Liver (tissue), 9 donors: ENCODE data around the gene HS6ST3. TPM values are rescaled to one million over a fixed set of nuclear protein-coding genes. Genes with fewer than 3 reads are reported as not detected.

ENCODE experiments used
- DNase-seq: peaks from one replicate; pipeline ENCODE4 v3.0.0-alpha.2; 2017; ENCODE audit warnings: low spot score
- H3K27ac ChIP-seq, 2 donors: one replicate each; pipeline ENCODE4 v1.7.0; 2013; ENCODE audit warnings: inconsistent platforms in 2 of 2, low read length in 2 of 2, control low read depth in 1 of 2, low read depth in 1 of 2, mild to moderate bottlenecking in 1 of 2
- H3K27me3 ChIP-seq, 4 donors: one replicate each; pipeline versions ENCODE4 v1.6.1 to v1.7.0; 2013; ENCODE audit warnings: low read length in 3 of 4, inconsistent platforms in 1 of 4, mild to moderate bottlenecking in 1 of 4, moderate library complexity in 1 of 4; ENCODE audit not compliant: control insufficient read depth in 4 of 4, insufficient read depth in 4 of 4
- H3K36me3 ChIP-seq, 4 donors: one replicate each; pipeline versions ENCODE4 v1.6.1 to v1.7.0; 2013; ENCODE audit warnings: low read length in 3 of 4, mild to moderate bottlenecking in 3 of 4, low read depth in 1 of 4, moderate library complexity in 1 of 4; ENCODE audit not compliant: control insufficient read depth in 4 of 4, insufficient read depth in 3 of 4
- H3K4me1 ChIP-seq, 4 donors: one replicate each; pipeline versions ENCODE4 v1.6.1 to v1.7.0; 2013; ENCODE audit warnings: low read length in 3 of 4, mild to moderate bottlenecking in 3 of 4, moderate library complexity in 1 of 4; ENCODE audit not compliant: control insufficient read depth in 4 of 4, insufficient read depth in 4 of 4
- H3K4me3 ChIP-seq, 3 donors: one replicate each; pipeline versions ENCODE4 v1.6.1 to v1.7.0; 2013; ENCODE audit warnings: low read length in 3 of 3, control low read depth in 1 of 3, low read depth in 1 of 3, mild to moderate bottlenecking in 1 of 3
- H3K9ac ChIP-seq, 2 donors: one replicate each; pipeline ENCODE4 v1.7.0; 2013; ENCODE audit warnings: low read length in 2 of 2, mild to moderate bottlenecking in 2 of 2, moderate library complexity in 2 of 2, control low read depth in 1 of 2, low read depth in 1 of 2
- H3K9me3 ChIP-seq, 4 donors: one replicate each; pipeline versions ENCODE4 v1.6.1 to v1.7.0; 2013; ENCODE audit warnings: low read length in 3 of 4; ENCODE audit not compliant: control insufficient read depth in 4 of 4
- CTCF ChIP-seq: fragments of 150-350 bp; IDR thresholded peaks from 2 replicates; pipeline ENCODE4 v1.5.1; 2017; ENCODE audit warnings: improper control_type of control experiment, low read depth, low read length; ENCODE audit not compliant: missing input control
- EGR1 ChIP-seq, 2 donors: IDR thresholded peaks; 2 replicates each; pipeline ENCODE4 v1.6.1; 2016 to 2018; ENCODE audit warnings: antibody characterized with exemption in 2 of 2, low read depth in 2 of 2
- FOXA1 ChIP-seq: IDR thresholded peaks from 2 replicates; pipeline ENCODE4 v1.6.1; 2016; ENCODE audit warnings: antibody characterized with exemption
- FOXA2 ChIP-seq: IDR thresholded peaks from 2 replicates; pipeline ENCODE4 v1.6.1; 2016; ENCODE audit warnings: antibody characterized with exemption
- GABPA ChIP-seq, 2 donors: IDR thresholded peaks in 1 of 2; conservative IDR thresholded peaks in 1 of 2; 2 replicates each; pipeline ENCODE4 v1.6.1; 2016; ENCODE audit warnings: antibody characterized with exemption in 2 of 2, mild to moderate bottlenecking in 1 of 2, moderate library complexity in 1 of 2
- HNF4A ChIP-seq, 2 donors: conservative IDR thresholded peaks; 2 replicates each; pipeline ENCODE4 v1.6.1; 2016; ENCODE audit warnings: antibody characterized with exemption in 2 of 2, mild to moderate bottlenecking in 2 of 2
- HNF4G ChIP-seq: IDR thresholded peaks from 2 replicates; pipeline ENCODE4 v1.6.1; 2016; ENCODE audit warnings: antibody characterized with exemption
- JUND ChIP-seq, 2 donors: IDR thresholded peaks; 2 replicates each; pipeline ENCODE4 v1.6.1; 2016; ENCODE audit warnings: antibody characterized with exemption in 2 of 2
- MAX ChIP-seq: IDR thresholded peaks from 2 replicates; pipeline ENCODE4 v1.6.1; 2016; ENCODE audit warnings: antibody characterized with exemption
- NR2F2 ChIP-seq: IDR thresholded peaks from 2 replicates; pipeline ENCODE4 v1.6.1; 2016; ENCODE audit warnings: antibody characterized with exemption
- RAD21 ChIP-seq, 2 donors: IDR thresholded peaks; 2 replicates each; pipeline ENCODE4 v1.6.1; 2016; ENCODE audit warnings: antibody characterized with exemption in 2 of 2, mild to moderate bottlenecking in 2 of 2
- REST ChIP-seq: IDR thresholded peaks from 2 replicates; pipeline ENCODE4 v1.6.1; 2016; ENCODE audit warnings: antibody characterized with exemption, mild to moderate bottlenecking
- RXRA ChIP-seq, 2 donors: IDR thresholded peaks; 2 replicates each; pipeline ENCODE4 v1.6.1; 2017 to 2018; ENCODE audit warnings: antibody characterized with exemption in 2 of 2, mild to moderate bottlenecking in 1 of 2
- SP1 ChIP-seq: IDR thresholded peaks from 2 replicates; pipeline ENCODE4 v1.6.1; 2018; ENCODE audit warnings: antibody characterized with exemption, mild to moderate bottlenecking
- TAF1 ChIP-seq: conservative IDR thresholded peaks from 2 replicates; pipeline ENCODE4 v1.6.1; 2016; ENCODE audit warnings: antibody characterized with exemption, mild to moderate bottlenecking
- YY1 ChIP-seq: IDR thresholded peaks from 2 replicates; pipeline ENCODE4 v1.6.1; 2016; ENCODE audit warnings: antibody characterized with exemption, mild to moderate bottlenecking
- ZBTB33 ChIP-seq: IDR thresholded peaks from 2 replicates; pipeline ENCODE4 v1.6.1; 2016; ENCODE audit warnings: antibody characterized with exemption
- WGBS: extraction: QIAGEN DNeasy Blood & Tissue Kit; methylation state at CpG from one replicate; pipeline ENCODE4 v1.1.7; 2013; 5-methylcytosine and 5-hydroxymethylcytosine counted together
- polyA plus RNA-seq, 2 donors: library from polyadenylated mRNA; stranded (reverse) in 1 of 2; unstranded in 1 of 2; fragments of 200-250 nt in 1 of 2; fragments of >200 nt in 1 of 2; fragmentation: Nextera tagmentation in 1 of 2; extraction: Ambion mirVana in 1 of 2; gene quantifications; one replicate each; pipeline versions ENCODE4 v1.2.1 to v1.2.3, GENCODE V29; 2013 to 2015
- total RNA-seq, 2 donors: library from RNA; depleted of rRNA; stranded (reverse); fragments of >200 nt; gene quantifications; one replicate each; pipeline ENCODE4 v1.2.3, GENCODE V29; 2014
- TF ChIP-seq, protein P1 (sequence below): IDR thresholded peaks from 2 replicates; pipeline ENCODE4 v1.6.1; 2016; ENCODE audit warnings: antibody characterized with exemption
- donor health status: healthy.
- donor health status: healthy.
- donor health status: healthy.
- donor health status: healthy.
- donor health status: healthy.

The HS6ST3 gene
- total and polyA plus RNA-seq, 4 donors: under 0.01 TPM; not detected in 3

- 85% methylated on average over 5 of the region's 5 CpGs for WGBS
- no peak overlapping the region for H3K9ac ChIP-seq
- H3K4me1 ChIP-seq: no peaks in the 10 kb centered on the region
- H3K27me3 ChIP-seq: no peaks in the 10 kb centered on the region
- H3K9me3 ChIP-seq: no peaks in the 10 kb centered on the region
- TF ChIP-seq RXRA (IDR thresholded peaks at IDR 0.05): no peak
- TF ChIP-seq GABPA (IDR thresholded peaks at IDR 0.05 in 1 of 2, conservative IDR thresholded peaks at IDR 0.05 in 1 of 2): no peak
- no peak for TF ChIP-seq JUND (IDR thresholded peaks at IDR 0.05)
- no peak overlapping the region for H3K4me3 ChIP-seq
- no peak for DNase-seq
- no peak overlapping the region for H3K27ac ChIP-seq
- no peaks in the 10 kb centered on the region for H3K36me3 ChIP-seq
Observed at GRCh38 chr13:96490496-96490989, 400.6 kb downstream of the HS6ST3 start.

DNA sequence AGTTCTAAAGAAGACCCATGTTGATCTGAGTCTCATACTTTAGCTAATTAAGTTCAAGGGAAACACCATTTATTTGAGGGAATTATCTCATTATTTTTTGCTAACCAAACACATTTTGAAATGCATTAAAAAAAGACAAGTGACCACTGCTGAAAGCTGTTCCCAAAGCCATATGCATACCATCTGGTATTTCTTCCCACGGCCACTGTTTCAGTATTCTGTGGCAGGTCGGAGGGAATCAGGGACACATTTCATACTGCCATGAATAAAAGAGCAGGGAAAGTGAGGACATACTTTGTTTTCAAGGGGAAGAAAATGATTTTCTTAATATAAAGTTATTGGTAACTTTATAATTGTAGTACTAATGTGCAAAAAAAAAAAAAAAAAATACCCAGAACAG, 401.2 kb downstream of the HS6ST3 start:
- Histone ChIP-seq H3K9ac (no peak overlapping the region), H3K9me3 (no peaks in the 10 kb centered on the region), H3K4me1 (no peaks in the 10 kb centered on the region), H3K27me3 (no peaks in the 10 kb centered on the region), H3K27ac (no peak overlapping the region), H3K36me3 (no peaks in the 10 kb centered on the region), H3K4me3 (no peak overlapping the region)
- WGBS: 87% methylated on average over 2 of the region's 2 CpGs
- DNase-seq: no peak
- no peak for TF ChIP-seq JUND (IDR thresholded peaks at IDR 0.05)

DNA sequence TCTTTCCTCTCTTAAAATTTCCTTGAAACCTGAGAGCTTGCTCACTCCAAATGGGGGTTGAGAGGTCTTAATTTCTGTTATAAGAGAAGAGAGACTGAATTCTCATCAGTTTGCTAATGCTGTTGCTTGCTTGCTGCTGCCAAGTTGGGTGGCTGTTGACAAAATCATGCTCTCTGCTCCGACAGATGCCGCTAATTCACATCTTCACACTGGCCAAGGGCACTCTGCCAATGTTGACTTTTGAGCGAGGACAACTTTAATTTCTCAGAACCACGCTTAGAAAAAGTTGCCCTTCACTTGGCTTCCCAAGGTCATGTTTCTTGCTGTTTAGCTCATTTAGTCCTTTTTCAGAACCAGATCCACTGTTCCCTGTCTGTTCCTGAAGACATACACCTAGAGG, 402.9 kb downstream of the HS6ST3 start:
- H3K27ac ChIP-seq: no peak overlapping the region

More for the DNA sequence above, 402.9 kb downstream of the HS6ST3 start:
- 23% methylated on average over 4 of the region's 4 CpGs for WGBS
- no peaks in the 10 kb centered on the region for H3K27me3 ChIP-seq
- H3K9me3 ChIP-seq: no peaks in the 10 kb centered on the region
- no peak overlapping the region for H3K9ac ChIP-seq
- no peak overlapping the region for H3K4me3 ChIP-seq
- H3K4me1 ChIP-seq: no peaks in the 10 kb centered on the region
- no peak for TF ChIP-seq REST
- TF ChIP-seq RAD21 (IDR thresholded peaks at IDR 0.05): no peak
- TF ChIP-seq FOXA2: no peak
- no peak for TF ChIP-seq YY1
- TF ChIP-seq, protein P1, sequence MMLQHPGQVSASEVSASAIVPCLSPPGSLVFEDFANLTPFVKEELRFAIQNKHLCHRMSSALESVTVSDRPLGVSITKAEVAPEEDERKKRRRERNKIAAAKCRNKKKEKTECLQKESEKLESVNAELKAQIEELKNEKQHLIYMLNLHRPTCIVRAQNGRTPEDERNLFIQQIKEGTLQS: no peak
- TF ChIP-seq EGR1 (IDR thresholded peaks at IDR 0.05; ENCODE audit: low read depth in 2 of 2): no peak
- no peak for TF ChIP-seq ZBTB33
- no peak for TF ChIP-seq HNF4A (conservative IDR thresholded peaks at IDR 0.05)
- TF ChIP-seq SP1: no peak
- TF ChIP-seq JUND (IDR thresholded peaks at IDR 0.05): no peak
- no peak for TF ChIP-seq NR2F2
- TF ChIP-seq FOXA1: no peak
- TF ChIP-seq RXRA (IDR thresholded peaks at IDR 0.05): no peak
- TF ChIP-seq GABPA (IDR thresholded peaks at IDR 0.05 in 1 of 2, conservative IDR thresholded peaks at IDR 0.05 in 1 of 2): no peak
- TF ChIP-seq TAF1: no peak
- TF ChIP-seq CTCF: no peak
- TF ChIP-seq MAX: no peak
- no peak for TF ChIP-seq HNF4G
- DNase-seq: no peak
- H3K36me3 ChIP-seq: no peaks in the 10 kb centered on the region
